PC-3 (cell line): ENCODE results near the gene BMP7. TPM values are rescaled to one million over a fixed set of nuclear protein-coding genes. Genes with fewer than 3 reads are reported as not detected.

ENCODE experiments used
- ATAC-seq: fragments of 200-7000 bp; cut with Tn5 transposase; 2 replicates; pipeline ENCODE4 v1.9.1; 2020; ENCODE audit warnings: mild to moderate bottlenecking, moderate library complexity
- BruUV-seq: library from RNA; stranded (reverse); fragments of 400-500 nt; replicated peaks from 2 replicates; lab custom pipeline; 2021; lab: Mats Ljungman, UMichigan
- CTCF ChIA-PET: fragments of 300-600 bp; sonication (Branson Sonifier 250); formaldehyde crosslinking; loops from one replicate; lab custom pipeline; 2022; ENCODE audit warnings: antibody characterized with exemption; lab: Charles Lee
- POLR2A ChIA-PET: fragments of 300-600 bp; sonication (Branson Sonifier 250); formaldehyde crosslinking; loops from one replicate; lab custom pipeline; 2022; ENCODE audit warnings: antibody characterized with exemption; ENCODE audit not compliant: unreplicated experiment; lab: Charles Lee
- DNase-seq: peaks from one replicate; pipeline ENCODE4 v3.0.0-alpha.2; 2015
- H2AFZ ChIP-seq: fragments of 300-600 bp; sonication (generic); 2 replicates; pipeline ENCODE4 v1.6.0; 2016; ENCODE audit warnings: antibody characterized with exemption, low read length
- H3F3A ChIP-seq: fragments of 300-600 bp; sonication (generic); one replicate; pipeline ENCODE4 v1.6.0; 2017; ENCODE audit warnings: antibody characterized with exemption, low read length, control low read depth, mild to moderate bottlenecking; ENCODE audit not compliant: unreplicated experiment
- H3K27ac ChIP-seq: fragments of 300-600 bp; sonication (generic); 2 replicates; pipeline ENCODE4 v1.5.1; 2016; ENCODE audit warnings: mild to moderate bottlenecking, low read length
- H3K27me3 ChIP-seq: fragments of 300-600 bp; sonication (generic); 2 replicates; pipeline ENCODE4 v1.6.1; 2016; ENCODE audit warnings: low read length, mixed read lengths
- H3K36me3 ChIP-seq: fragments of 300-600 bp; sonication (generic); 2 replicates; pipeline ENCODE4 v1.6.1; 2016; ENCODE audit warnings: low read depth, mixed run types, low read length, mixed read lengths
- H3K4me1 ChIP-seq: fragments of 300-600 bp; sonication (generic); 2 replicates; pipeline ENCODE4 v1.5.1; 2016; ENCODE audit warnings: low read length; ENCODE audit not compliant: insufficient read depth
- H3K4me2 ChIP-seq: fragments of 300-600 bp; sonication (generic); 2 replicates; pipeline ENCODE4 v1.6.0; 2016; ENCODE audit warnings: low read length
- H3K4me3 ChIP-seq: fragments of 300-600 bp; sonication (generic); 2 replicates; pipeline ENCODE4 v1.5.1; 2016; ENCODE audit warnings: mild to moderate bottlenecking, low read length, mixed read lengths
- H3K79me2 ChIP-seq: fragments of 300-600 bp; sonication (generic); 2 replicates; pipeline ENCODE4 v1.6.1; 2017; ENCODE audit warnings: low read length, mixed read lengths
- H3K9ac ChIP-seq: fragments of 300-600 bp; sonication (generic); 2 replicates; pipeline ENCODE4 v1.6.0; 2016; ENCODE audit warnings: mild to moderate bottlenecking, low read length
- H3K9me2 ChIP-seq: fragments of 300-600 bp; sonication (generic); replicated peaks from 2 replicates; pipeline ENCODE4 v1.6.1; 2016; ENCODE audit warnings: mixed run types, low read length, mixed read lengths
- H3K9me3 ChIP-seq: fragments of 300-600 bp; sonication (generic); 2 replicates; pipeline ENCODE4 v1.6.1; 2016; ENCODE audit warnings: low read length, mixed read lengths
- H4K20me1 ChIP-seq: fragments of 300-600 bp; sonication (generic); 2 replicates; pipeline ENCODE4 v1.6.1; 2016; ENCODE audit warnings: low read length, mixed read lengths
- EZH2 ChIP-seq: fragments of 300-600 bp; sonication (generic); IDR thresholded peaks from one replicate; pipeline ENCODE4 v1.6.1; 2017; ENCODE audit warnings: antibody characterized with exemption, mild to moderate bottlenecking, low read length; ENCODE audit not compliant: unreplicated experiment
- EZH2phosphoT487 ChIP-seq: fragments of 300-600 bp; sonication (generic); IDR thresholded peaks from 2 replicates; pipeline ENCODE4 v1.6.1; 2018; ENCODE audit warnings: mild to moderate bottlenecking, antibody characterized with exemption, low read length, borderline replicate concordance
- intact Hi-C: fragments of 100-400 bp; cut with micrococcal nuclease; formaldehyde crosslinking; loops from 2 replicates; pipeline ENCODE4 v1.9.0; 2023
- total RNA-seq: library from RNA; depleted of rRNA; stranded (reverse); fragments of >200 nt; gene quantifications from 2 replicates; pipeline ENCODE4 v1.2.3, GENCODE V29; 2014
- TF ChIP-seq, protein P1 (sequence below): fragments of 300-600 bp; sonication (generic); conservative IDR thresholded peaks from 2 replicates; pipeline ENCODE4 v1.5.1; 2017; ENCODE audit warnings: antibody characterized with exemption, low read depth, mild to moderate bottlenecking, low read length

Gene BMP7
- total RNA-seq, 1 experiment from 2014 or later = not detected

DNA sequence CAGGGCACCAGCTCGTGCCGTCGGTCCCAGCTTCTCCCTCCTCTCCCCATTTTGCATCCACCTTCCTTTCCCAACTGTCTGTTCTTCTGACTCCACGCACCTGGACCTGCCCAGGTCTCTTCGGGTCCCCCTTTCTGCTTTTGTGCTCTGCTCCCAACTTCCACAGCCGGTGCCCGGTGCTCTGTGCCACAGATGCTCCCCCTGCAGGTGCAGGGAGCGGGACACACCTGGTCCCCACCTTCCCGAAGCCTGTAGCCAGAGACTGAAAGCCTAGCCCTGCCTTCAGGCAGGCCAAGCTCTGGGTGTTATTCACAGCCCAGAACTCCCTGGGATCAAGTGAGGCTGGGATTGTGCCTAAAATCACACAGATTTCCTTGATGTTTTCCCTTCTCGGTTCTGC lies 24.6 kb upstream of the BMP7 start:
- POLR2A ChIA-PET = no interaction called here
- H3K9me2 ChIP-seq = no peaks in the 10 kb centered on the region
- H4K20me1 ChIP-seq = no peaks in the 10 kb centered on the region
- H3F3A ChIP-seq = no peaks in the 10 kb centered on the region
- H3K36me3 ChIP-seq = no peaks in the 10 kb centered on the region
- no peak for TF ChIP-seq EZH2phosphoT487
- TF ChIP-seq, protein P1, sequence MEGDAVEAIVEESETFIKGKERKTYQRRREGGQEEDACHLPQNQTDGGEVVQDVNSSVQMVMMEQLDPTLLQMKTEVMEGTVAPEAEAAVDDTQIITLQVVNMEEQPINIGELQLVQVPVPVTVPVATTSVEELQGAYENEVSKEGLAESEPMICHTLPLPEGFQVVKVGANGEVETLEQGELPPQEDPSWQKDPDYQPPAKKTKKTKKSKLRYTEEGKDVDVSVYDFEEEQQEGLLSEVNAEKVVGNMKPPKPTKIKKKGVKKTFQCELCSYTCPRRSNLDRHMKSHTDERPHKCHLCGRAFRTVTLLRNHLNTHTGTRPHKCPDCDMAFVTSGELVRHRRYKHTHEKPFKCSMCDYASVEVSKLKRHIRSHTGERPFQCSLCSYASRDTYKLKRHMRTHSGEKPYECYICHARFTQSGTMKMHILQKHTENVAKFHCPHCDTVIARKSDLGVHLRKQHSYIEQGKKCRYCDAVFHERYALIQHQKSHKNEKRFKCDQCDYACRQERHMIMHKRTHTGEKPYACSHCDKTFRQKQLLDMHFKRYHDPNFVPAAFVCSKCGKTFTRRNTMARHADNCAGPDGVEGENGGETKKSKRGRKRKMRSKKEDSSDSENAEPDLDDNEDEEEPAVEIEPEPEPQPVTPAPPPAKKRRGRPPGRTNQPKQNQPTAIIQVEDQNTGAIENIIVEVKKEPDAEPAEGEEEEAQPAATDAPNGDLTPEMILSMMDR = peak; percentile 61
- no peak overlapping the region for H2AFZ ChIP-seq
- no peak overlapping the region for H3K4me3 ChIP-seq
- no peak overlapping the region for H3K9ac ChIP-seq
- CTCF ChIA-PET = no interaction called here
- intact Hi-C loops = no loop called here
- H3K79me2 ChIP-seq = no peaks in the 10 kb centered on the region
- H3K27me3 ChIP-seq = peaks cover 98% of the 10 kb centered on the region
- no peaks in the 10 kb centered on the region for H3K9me3 ChIP-seq
- ATAC-seq (peak; percentile 38; the same call in 1 of the 2 replicates), DNase-seq (peak; percentile 30)
- no peaks in the 10 kb centered on the region for H3K4me1 ChIP-seq
- H3K27ac ChIP-seq = no peak overlapping the region
- BruUV-seq = no TSS peak
- H3K4me2 ChIP-seq = no peak overlapping the region

DNA sequence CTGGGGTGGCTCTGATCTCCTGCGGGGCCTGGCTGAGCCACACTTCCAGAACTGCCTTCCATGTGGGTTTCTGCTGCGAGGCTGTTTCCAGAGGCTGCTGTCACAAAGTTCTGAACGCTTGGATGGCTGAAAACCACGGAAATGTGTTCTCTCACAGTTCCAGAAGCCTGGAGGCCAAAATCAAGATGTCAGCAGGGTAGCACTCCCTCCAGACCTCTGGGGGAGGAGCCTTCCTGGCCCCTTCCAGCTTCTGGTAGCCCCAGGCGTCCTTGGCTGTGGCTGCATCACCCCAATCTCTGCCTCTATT lies 23.7 kb upstream of the BMP7 start:
- H4K20me1 ChIP-seq = no peaks in the 10 kb centered on the region
- no peak for DNase-seq
- H3K9me3 ChIP-seq = no peaks in the 10 kb centered on the region
- BruUV-seq = no TSS peak
- no peak overlapping the region for H3K4me3 ChIP-seq
- intact Hi-C loops = no loop called here
- TF ChIP-seq, protein P1 = no peak
- TF ChIP-seq EZH2phosphoT487 (no peak), EZH2 (no peak)
- no peaks in the 10 kb centered on the region for H3K79me2 ChIP-seq
- no peak overlapping the region for H3K4me2 ChIP-seq
- ChIA-PET CTCF (no interaction called here), POLR2A (no interaction called here)
- no peaks in the 10 kb centered on the region for H3F3A ChIP-seq
- no peaks in the 10 kb centered on the region for H3K36me3 ChIP-seq
- no peak for ATAC-seq
- no peaks in the 10 kb centered on the region for H3K9me2 ChIP-seq
- H3K27me3 ChIP-seq = peaks cover 96% of the 10 kb centered on the region
- H2AFZ ChIP-seq = no peak overlapping the region
- H3K9ac ChIP-seq = no peak overlapping the region
- no peaks in the 10 kb centered on the region for H3K4me1 ChIP-seq
- H3K27ac ChIP-seq = no peak overlapping the region

DNA sequence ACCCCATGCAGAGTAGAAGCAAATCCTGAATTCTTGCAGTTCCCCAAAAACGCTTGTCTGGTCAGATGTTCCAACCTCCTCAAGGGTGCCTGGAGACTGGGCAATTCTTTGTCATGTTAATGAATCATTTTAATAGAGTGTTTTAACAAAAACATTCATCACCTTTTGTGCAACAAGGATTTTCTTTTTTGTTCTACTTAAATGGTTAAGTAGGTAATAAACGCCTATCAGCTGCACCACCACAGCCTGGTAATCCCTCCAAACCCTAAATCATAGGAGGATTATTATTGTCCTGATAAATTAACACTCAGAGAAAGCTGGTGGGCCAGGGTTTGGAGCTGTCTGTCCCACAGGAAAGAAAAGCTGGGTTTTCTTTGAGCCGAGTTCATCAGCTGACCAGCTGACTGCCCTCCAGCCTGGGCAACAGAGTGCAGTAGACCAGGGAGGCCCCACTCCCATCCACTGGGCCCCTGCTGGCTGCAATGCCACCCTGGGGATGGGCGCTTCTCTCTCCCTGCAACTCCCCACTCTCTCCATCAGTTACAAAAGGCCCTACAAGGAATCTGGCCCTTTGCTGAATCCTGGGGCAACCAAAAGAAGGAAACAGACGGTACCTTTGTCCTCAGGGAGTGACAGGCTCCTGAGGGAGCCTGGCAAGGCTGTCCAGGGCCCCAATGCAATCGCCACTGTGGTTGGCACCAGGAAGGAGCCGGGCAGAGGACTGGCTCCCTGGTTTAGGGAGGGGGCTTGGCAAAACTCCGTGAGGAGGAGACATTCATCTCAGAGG lies 23.1 kb upstream of the BMP7 start:
- POLR2A ChIA-PET = no interaction called here

More for the DNA sequence above, 23.1 kb upstream of the BMP7 start:
- Histone ChIP-seq H3K4me3 (no peak overlapping the region), H3K9ac (no peak overlapping the region), H3K27me3 (peaks cover 95% of the 10 kb centered on the region), H3K9me3 (no peaks in the 10 kb centered on the region), H3F3A (no peaks in the 10 kb centered on the region), H3K4me1 (no peaks in the 10 kb centered on the region), H3K79me2 (no peaks in the 10 kb centered on the region), H4K20me1 (no peaks in the 10 kb centered on the region), H3K9me2 (no peaks in the 10 kb centered on the region), H2AFZ (no peak overlapping the region), H3K4me2 (no peak overlapping the region), H3K36me3 (no peaks in the 10 kb centered on the region), H3K27ac (no peak overlapping the region)
- ATAC-seq = no peak
- TF ChIP-seq EZH2phosphoT487 (no peak), EZH2 (no peak)
- TF ChIP-seq, protein P1 = no peak
- no TSS peak for BruUV-seq
- no peak for DNase-seq
- intact Hi-C loops = no loop called here
- CTCF ChIA-PET = no interaction called here
